Trophoblast cell (in vitro differentiated cells and primary cell): ENCODE results near the gene COPA.
A peak's percentile ranks its signal among the peaks of the same experiment; 100 is the strongest.

Experiments
- DNase-seq, 2 donors: peaks; one replicate each; pipeline ENCODE4 v3.0.0-alpha.2; 2016
- H2AFZ ChIP-seq: 2 replicates; pipeline ENCODE4 v1.6.1; 2013; ENCODE audit warnings: low read length, moderate library complexity, mild to moderate bottlenecking; ENCODE audit not compliant: insufficient read depth, poor library complexity
- H2AK5ac ChIP-seq: 2 replicates; pipeline ENCODE4 v1.6.1; 2013; ENCODE audit warnings: mild to moderate bottlenecking, low read length
- H2BK120ac ChIP-seq: 2 replicates; pipeline ENCODE4 v1.6.1; 2013; ENCODE audit warnings: low read length, mild to moderate bottlenecking, moderate library complexity; ENCODE audit not compliant: insufficient read depth, poor library complexity
- H2BK12ac ChIP-seq: 2 replicates; pipeline ENCODE4 v1.6.1; 2013; ENCODE audit warnings: mild to moderate bottlenecking, low read length, moderate library complexity
- H2BK5ac ChIP-seq: 2 replicates; pipeline ENCODE4 v1.6.1; 2013; ENCODE audit warnings: low read length, low read depth, moderate library complexity, mild to moderate bottlenecking; ENCODE audit not compliant: poor library complexity
- H3K14ac ChIP-seq: 2 replicates; pipeline ENCODE4 v1.6.1; 2013; ENCODE audit warnings: mild to moderate bottlenecking, low read length
- H3K18ac ChIP-seq: 2 replicates; pipeline ENCODE4 v1.6.1; 2013; ENCODE audit warnings: mild to moderate bottlenecking, low read length
- H3K23ac ChIP-seq: 2 replicates; pipeline ENCODE4 v1.6.1; 2013; ENCODE audit warnings: low read length
- H3K27ac ChIP-seq: 2 replicates; pipeline ENCODE4 v1.5.1; 2013; ENCODE audit warnings: low read depth, mild to moderate bottlenecking, inconsistent platforms, low read length, moderate library complexity
- H3K27me3 ChIP-seq: 2 replicates; pipeline ENCODE4 v1.6.1; 2013; ENCODE audit warnings: inconsistent platforms, mild to moderate bottlenecking, low read length, moderate library complexity; ENCODE audit not compliant: insufficient read depth
- H3K36me3 ChIP-seq, 2 experiments: 1 replicate in 1 of 2; 2 replicates in 1 of 2; pipeline ENCODE4 v1.6.1; 2013; ENCODE audit warnings: low read length in 2 of 2, mild to moderate bottlenecking in 2 of 2, moderate library complexity in 1 of 2; ENCODE audit not compliant: insufficient read depth in 2 of 2, control insufficient read depth in 1 of 2
- H3K4ac ChIP-seq: 2 replicates; pipeline ENCODE4 v1.6.1; 2013; ENCODE audit warnings: low read depth, mild to moderate bottlenecking, low read length, moderate library complexity
- H3K4me1 ChIP-seq, 2 experiments: 1 replicate in 1 of 2; 2 replicates in 1 of 2; pipeline ENCODE4 v1.6.1; 2013; ENCODE audit warnings: low read length in 2 of 2, mild to moderate bottlenecking in 2 of 2, moderate library complexity in 1 of 2; ENCODE audit not compliant: insufficient read depth in 2 of 2, control insufficient read depth in 1 of 2
- H3K4me2 ChIP-seq: 2 replicates; pipeline ENCODE4 v1.6.1; 2013; ENCODE audit warnings: inconsistent platforms, mild to moderate bottlenecking, low read length, moderate library complexity
- H3K4me3 ChIP-seq: 2 replicates; pipeline ENCODE4 v1.5.1; 2013; ENCODE audit warnings: mild to moderate bottlenecking, low read depth, low read length, inconsistent platforms
- H3K79me1 ChIP-seq: one replicate; pipeline ENCODE4 v1.6.1; 2013; ENCODE audit warnings: low read length
- H3K79me2 ChIP-seq: 2 replicates; pipeline ENCODE4 v1.6.1; 2013; ENCODE audit warnings: low read length, mild to moderate bottlenecking; ENCODE audit not compliant: control insufficient read depth, insufficient read depth, poor library complexity
- H3K9ac ChIP-seq: 2 replicates; pipeline ENCODE4 v1.6.1; 2013; ENCODE audit warnings: mild to moderate bottlenecking, low read length
- H3K9me3 ChIP-seq: 2 replicates; pipeline ENCODE4 v1.6.1; 2013; ENCODE audit warnings: low read depth, mild to moderate bottlenecking, control low read depth, inconsistent platforms, low read length; ENCODE audit not compliant: insufficient read depth
- H4K12ac ChIP-seq: 2 replicates; pipeline ENCODE4 v1.6.1; 2013; ENCODE audit warnings: low read depth, mild to moderate bottlenecking, low read length, moderate library complexity
- H4K8ac ChIP-seq: 2 replicates; pipeline ENCODE4 v1.6.1; 2013; ENCODE audit warnings: low read depth, mild to moderate bottlenecking, low read length, moderate library complexity
- H4K91ac ChIP-seq: one replicate; pipeline ENCODE4 v1.6.1; 2013; ENCODE audit warnings: low read depth, mild to moderate bottlenecking, low read length, moderate library complexity
- WGBS: extraction: QIAGEN DNeasy Blood & Tissue Kit; methylation state at CpG from one replicate; pipeline ENCODE4 v1.1.7; 2013; ENCODE audit warnings: missing lambda C conversion rate; ENCODE audit not compliant: insufficient read length, insufficient coverage; ENCODE audit errors: extremely low coverage; 5-methylcytosine and 5-hydroxymethylcytosine counted together

The COPA gene

GRCh38 chr1:160282807-160283206, 60.2 kb downstream of the COPA start:
- H3K4me2 ChIP-seq, result no peak overlapping the region
- no peak overlapping the region for H2AFZ ChIP-seq
- H3K9ac ChIP-seq, result no peak overlapping the region
- no CpG with 5 or more reads among the region's 7 CpGs for WGBS
- no peak overlapping the region for H4K12ac ChIP-seq
- H3K27ac ChIP-seq, result no peak overlapping the region
- peaks cover 20 to 45% of the 10 kb centered on the region in 2 experiments for H3K36me3 ChIP-seq
- no peaks in the 10 kb centered on the region for H3K9me3 ChIP-seq
- H2BK12ac ChIP-seq, result no peak overlapping the region
- H2BK120ac ChIP-seq, result no peak overlapping the region
- H3K14ac ChIP-seq, result no peak overlapping the region
- no peak overlapping the region for H3K4ac ChIP-seq
- H3K79me2 ChIP-seq, result peaks cover 5% of the 10 kb centered on the region
- no peak for DNase-seq
- H3K18ac ChIP-seq, result no peak overlapping the region
- H3K23ac ChIP-seq, result no peak overlapping the region
- H2AK5ac ChIP-seq, result no peak overlapping the region
- H2BK5ac ChIP-seq, result no peak overlapping the region
- H3K4me1 ChIP-seq, result peaks cover 4 to 5% of the 10 kb centered on the region in 2 experiments
- H4K91ac ChIP-seq, result no peak overlapping the region
- no peak overlapping the region for H3K4me3 ChIP-seq
- peaks cover 5% of the 10 kb centered on the region for H3K79me1 ChIP-seq
- H4K8ac ChIP-seq, result no peak overlapping the region
- no peaks in the 10 kb centered on the region for H3K27me3 ChIP-seq

GRCh38 chr1:160277987-160278386, 65.1 kb downstream of the COPA start:
- H3K36me3 ChIP-seq, result peaks cover 22 to 51% of the 10 kb centered on the region in 2 experiments
- H3K4ac ChIP-seq, result no peak overlapping the region
- no peak overlapping the region for H2BK120ac ChIP-seq
- H2AK5ac ChIP-seq, result no peak overlapping the region
- H3K14ac ChIP-seq, result no peak overlapping the region
- no peak overlapping the region for H4K91ac ChIP-seq
- no peak overlapping the region for H4K8ac ChIP-seq
- no peak overlapping the region for H2AFZ ChIP-seq
- no peak overlapping the region for H2BK5ac ChIP-seq
- H3K4me3 ChIP-seq, result no peak overlapping the region
- no peak overlapping the region for H4K12ac ChIP-seq
- no peak for DNase-seq
- no peaks in the 10 kb centered on the region for H3K79me2 ChIP-seq
- no peaks in the 10 kb centered on the region for H3K79me1 ChIP-seq
- WGBS, result no CpG with 5 or more reads among the region's 4 CpGs
- H2BK12ac ChIP-seq, result no peak overlapping the region
- H3K27me3 ChIP-seq, result no peaks in the 10 kb centered on the region
- no peak overlapping the region for H3K27ac ChIP-seq
- H3K9ac ChIP-seq, result no peak overlapping the region
- H3K4me2 ChIP-seq, result no peak overlapping the region
- H3K18ac ChIP-seq, result no peak overlapping the region
- no peaks in the 10 kb centered on the region for H3K4me1 ChIP-seq
- no peaks in the 10 kb centered on the region for H3K9me3 ChIP-seq
- no peak overlapping the region for H3K23ac ChIP-seq

DNA sequence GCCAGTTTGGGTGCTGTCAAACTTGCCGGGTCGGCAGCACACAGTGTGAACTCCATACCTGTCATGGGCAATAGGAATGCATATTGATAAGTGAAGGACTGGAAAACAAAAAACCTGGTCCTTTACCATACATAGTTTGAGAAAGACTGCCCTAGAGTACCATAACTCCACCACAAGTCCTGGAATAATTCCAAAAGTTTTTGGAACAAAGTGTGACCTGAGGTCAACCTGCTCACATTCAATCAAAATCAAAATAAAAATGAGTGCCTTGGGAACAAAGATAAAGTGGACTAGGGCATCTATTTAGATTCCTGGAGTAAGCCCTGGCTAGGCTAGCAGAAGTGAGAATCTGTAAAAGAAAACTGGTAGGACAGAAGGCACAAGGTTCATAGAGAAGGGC, 65.7 kb downstream of the COPA start:
- Histone ChIP-seq H2AK5ac (no peak overlapping the region), H3K36me3 (peaks cover 22 to 49% of the 10 kb centered on the region in 2 experiments), H3K4me1 (no peaks in the 10 kb centered on the region), H3K4me3 (no peak overlapping the region), H2BK5ac (no peak overlapping the region), H4K8ac (no peak overlapping the region), H3K18ac (no peak overlapping the region), H3K27me3 (no peaks in the 10 kb centered on the region), H4K12ac (no peak overlapping the region), H3K9me3 (no peaks in the 10 kb centered on the region), H2BK120ac (no peak overlapping the region), H3K4me2 (no peak overlapping the region), H2BK12ac (no peak overlapping the region), H3K4ac (no peak overlapping the region), H3K79me2 (no peaks in the 10 kb centered on the region), H3K14ac (no peak overlapping the region), H2AFZ (no peak overlapping the region), H3K27ac (no peak overlapping the region), H4K91ac (no peak overlapping the region), H3K9ac (no peak overlapping the region), H3K79me1 (no peaks in the 10 kb centered on the region), H3K23ac (no peak overlapping the region)
- no CpG with 5 or more reads among the region's 2 CpGs for WGBS
- no peak for DNase-seq

GRCh38 chr1:160271025-160271424, 72.0 kb downstream of the COPA start:
- Histone ChIP-seq H3K4me1 (no peaks in the 10 kb centered on the region), H3K23ac (no peak overlapping the region), H2BK120ac (no peak overlapping the region), H3K9ac (peak overlapping the region; percentile 74), H3K79me2 (no peaks in the 10 kb centered on the region), H3K27me3 (no peaks in the 10 kb centered on the region), H2BK5ac (no peak overlapping the region), H3K36me3 (no peaks in the 10 kb centered on the region), H2AK5ac (no peak overlapping the region), H3K27ac (no peak overlapping the region), H4K12ac (no peak overlapping the region), H3K4ac (no peak overlapping the region), H2BK12ac (no peak overlapping the region), H4K8ac (no peak overlapping the region), H2AFZ (no peak overlapping the region), H3K79me1 (no peaks in the 10 kb centered on the region), H4K91ac (no peak overlapping the region), H3K18ac (no peak overlapping the region), H3K9me3 (no peaks in the 10 kb centered on the region), H3K4me2 (no peak overlapping the region), H3K14ac (no peak overlapping the region), H3K4me3 (no peak overlapping the region)
- no peak for DNase-seq
- no CpG with 5 or more reads among the region's 1 CpG for WGBS
